A673 (cell line): ENCODE data around the gene ST3GAL2.
"Not testable (repeated sequence)": the region's sequence is repeated elsewhere in the genome, so short reads cannot be mapped to it uniquely, and the experiment has no call there.

Experiments
- CTCF ChIP-seq: fragments of 300-800, 200-600 bp; sonication (generic); conservative IDR thresholded peaks from 2 replicates; pipeline ENCODE4 v1.5.1; 2017; ENCODE audit warnings: low read depth, mild to moderate bottlenecking, antibody characterized with exemption, low read length, moderate library complexity, mixed read lengths
- EZH2 ChIP-seq: fragments of 200-600 bp; sonication (generic); IDR thresholded peaks from 2 replicates; pipeline ENCODE4 v1.6.1; 2017; ENCODE audit warnings: borderline replicate concordance, low read depth, mild to moderate bottlenecking, mixed read lengths, antibody characterized with exemption, low read length; ENCODE audit not compliant: poor library complexity, severe bottlenecking

DNA sequence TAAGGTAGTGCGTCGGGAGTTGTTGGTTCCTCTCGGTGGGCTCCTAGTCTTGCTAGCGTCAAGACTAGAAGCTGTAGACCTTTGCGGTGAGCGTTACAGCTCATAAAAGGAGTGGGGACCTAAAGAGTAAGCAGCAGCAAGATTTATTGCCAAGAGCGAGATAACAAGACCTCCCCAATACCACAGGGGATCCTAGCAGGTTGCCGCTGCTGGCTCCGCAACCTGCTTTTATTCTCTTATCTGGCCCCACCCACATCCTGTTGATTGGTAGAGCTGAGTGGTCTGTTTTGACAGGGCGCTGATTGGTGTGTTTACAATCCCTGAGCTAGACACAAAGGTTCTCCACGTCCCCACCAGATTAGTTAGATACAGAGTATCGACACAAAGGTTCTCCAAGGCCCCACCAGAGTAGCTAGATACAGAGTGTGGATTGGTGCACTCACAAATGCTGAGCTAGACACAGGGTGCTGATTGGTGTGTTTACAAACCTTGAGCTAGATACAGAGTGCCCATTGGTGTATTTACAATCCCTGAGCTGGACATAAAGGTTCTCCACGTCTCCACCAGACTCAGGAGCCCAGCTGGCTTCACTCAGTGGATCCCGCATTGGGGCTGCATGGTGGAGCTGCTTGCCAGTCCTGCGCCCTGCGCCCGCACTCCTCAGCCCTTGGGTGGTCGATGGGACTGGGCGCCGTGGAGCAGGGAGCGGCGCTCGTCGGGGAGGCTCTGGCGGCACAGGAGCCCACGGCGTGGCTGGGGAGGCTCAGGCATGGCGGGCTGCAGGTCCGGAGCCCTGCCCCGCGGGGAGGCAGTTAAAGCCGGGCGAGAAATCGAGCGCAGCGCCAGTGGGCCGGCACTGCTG, 11.5 kb upstream of the ST3GAL2 start:
- not testable (repeated sequence) for TF ChIP-seq EZH2, CTCF
